SK-N-SH (cell line): ENCODE data around the gene DUSP28. TPM values are rescaled to one million over a fixed set of nuclear protein-coding genes. Genes with fewer than 3 reads are reported as not detected.

Experiments used
- CTCF ChIA-PET: fragments of 300-600, 350-600 bp; formaldehyde crosslinking; extraction: SDS; loops from one replicate; lab custom pipeline; 2021; lab: Yijun Ruan, JAX
- POLR2A ChIA-PET: fragments of 350-600 bp; sonication (Branson Sonifier 250); formaldehyde crosslinking; extraction: SDS; loops from one replicate; lab custom pipeline; 2020; ENCODE audit warnings: antibody characterized with exemption, inconsistent platforms; lab: Yijun Ruan, JAX
- DNase-seq: peaks from one replicate; pipeline ENCODE4 v3.0.0; 2012
- H2AFZ ChIP-seq: fragments of 200-600 bp; sonication (generic); 2 replicates; pipeline ENCODE4 v1.8.1; 2016; ENCODE audit warnings: antibody characterized with exemption, mild to moderate bottlenecking, low read depth
- H3F3A ChIP-seq: fragments of 200-600 bp; sonication (generic); replicated peaks from 2 replicates; pipeline ENCODE3; 2016; ENCODE audit warnings: antibody characterized with exemption, mild to moderate bottlenecking; ENCODE audit not compliant: insufficient read depth
- H3K27ac ChIP-seq, 2 experiments: fragments of 200-500 bp in 1 of 2; fragments of 200-600 bp in 1 of 2; sonication (Bioruptor generic) in 1 of 2; sonication (generic), shearing (Covaris generic) in 1 of 2; 2 replicates each; pipeline versions ENCODE4 v1.5.1 to v1.6.1; 2014 to 2016; ENCODE audit warnings: low read depth in 2 of 2, inconsistent platforms in 1 of 2, low read length in 1 of 2, mild to moderate bottlenecking in 1 of 2, mixed read lengths in 1 of 2
- H3K27me3 ChIP-seq: fragments of 200-600 bp; sonication (generic), shearing (Covaris generic); 2 replicates; pipeline ENCODE4 v1.6.1; 2016; ENCODE audit warnings: mixed run types; ENCODE audit not compliant: insufficient read depth
- H3K36me3 ChIP-seq, 2 experiments: fragments of 200-500 bp in 1 of 2; fragments of 200-600 bp in 1 of 2; sonication (Bioruptor generic) in 1 of 2; sonication (generic) in 1 of 2; replicated peaks in 1 of 2; 2 replicates each; pipeline versions ENCODE3 to v1.5.1; 2014 to 2016; ENCODE audit warnings: low read length in 1 of 2, mild to moderate bottlenecking in 1 of 2; ENCODE audit not compliant: insufficient read depth in 2 of 2, control insufficient read depth in 1 of 2
- H3K4me1 ChIP-seq, 2 experiments: fragments of 200-500 bp in 1 of 2; fragments of 200-600 bp in 1 of 2; sonication (Bioruptor generic) in 1 of 2; sonication (generic), shearing (Covaris generic) in 1 of 2; 2 replicates each; pipeline versions ENCODE4 v1.5.1 to v1.6.1; 2014 to 2016; ENCODE audit warnings: low read depth in 1 of 2, low read length in 1 of 2, mixed run types in 1 of 2; ENCODE audit not compliant: insufficient read depth in 2 of 2, control insufficient read depth in 1 of 2
- H3K4me2 ChIP-seq: fragments of 200-600 bp; sonication (generic), shearing (Covaris generic); 2 replicates; pipeline ENCODE4 v1.6.1; 2017; ENCODE audit warnings: mixed run types
- H3K4me3 ChIP-seq, 2 experiments: fragments of 200-500 bp in 1 of 2; fragments of 200-600 bp in 1 of 2; sonication (Bioruptor generic) in 1 of 2; sonication (generic), shearing (Covaris generic) in 1 of 2; 2 replicates each; pipeline versions ENCODE4 v1.5.1 to v1.8.1; 2014 to 2016; ENCODE audit warnings: low read depth in 2 of 2, inconsistent platforms in 1 of 2, low read length in 1 of 2, mild to moderate bottlenecking in 1 of 2, mixed read lengths in 1 of 2, moderate library complexity in 1 of 2
- H3K79me2 ChIP-seq: fragments of 200-600 bp; sonication (generic); 2 replicates; pipeline ENCODE4 v1.8.1; 2017; ENCODE audit warnings: mild to moderate bottlenecking; ENCODE audit not compliant: insufficient read depth
- H3K9ac ChIP-seq: fragments of 200-600 bp; sonication (generic); 2 replicates; pipeline ENCODE4 v1.6.1; 2017; ENCODE audit warnings: mixed run types
- H3K9me2 ChIP-seq: fragments of 200-600 bp; sonication (generic); 2 replicates; pipeline ENCODE4 v1.6.1; 2017; ENCODE audit warnings: mixed run types
- H3K9me3 ChIP-seq: fragments of 200-600 bp; sonication (generic); 2 replicates; pipeline ENCODE4 v1.6.1; 2017; ENCODE audit warnings: mixed run types, mild to moderate bottlenecking, moderate library complexity
- H4K20me1 ChIP-seq: fragments of 200-600 bp; sonication (generic); 2 replicates; pipeline ENCODE4 v1.6.1; 2017; ENCODE audit warnings: mild to moderate bottlenecking, mixed run types; ENCODE audit not compliant: insufficient read depth
- EZH2phosphoT487 ChIP-seq: fragments of 200-600 bp; sonication (generic); IDR thresholded peaks from 2 replicates; pipeline ENCODE4 v1.6.1; 2017; ENCODE audit warnings: low read depth, mixed run types, mild to moderate bottlenecking, antibody characterized with exemption, moderate library complexity, borderline replicate concordance
- FOSL2 ChIP-seq: IDR thresholded peaks from 2 replicates; pipeline ENCODE4 v1.4.0; 2012; ENCODE audit warnings: low read depth, mild to moderate bottlenecking, moderate library complexity, borderline replicate concordance
- FOXJ3 ChIP-seq: sonication (generic); formaldehyde crosslinking; IDR thresholded peaks from 2 replicates; pipeline ENCODE4 v1.5.1; 2020; ENCODE audit warnings: mild to moderate bottlenecking, missing genetic modification reagents
- GATA2 ChIP-seq: sonication (generic); formaldehyde crosslinking; IDR thresholded peaks from 2 replicates; pipeline ENCODE4 v1.5.0; 2020; ENCODE audit warnings: mild to moderate bottlenecking, missing genetic modification reagents
- MXI1 ChIP-seq: IDR thresholded peaks from 2 replicates; pipeline ENCODE4 v1.6.1; 2012; ENCODE audit warnings: mild to moderate bottlenecking, low read depth, low read length, improper control_type of control experiment
- NFIC ChIP-seq: IDR thresholded peaks from 2 replicates; pipeline ENCODE4 v1.4.0; 2012; ENCODE audit warnings: borderline replicate concordance
- POLR2AphosphoS5 ChIP-seq: IDR thresholded peaks from 2 replicates; pipeline ENCODE4 v1.6.1; 2012; ENCODE audit warnings: low read depth, low read length
- RAD21 ChIP-seq: IDR thresholded peaks from 2 replicates; pipeline ENCODE4 v1.6.1; 2012; ENCODE audit warnings: mild to moderate bottlenecking, low read length
- RFX5 ChIP-seq: IDR thresholded peaks from 2 replicates; pipeline ENCODE4 v1.6.1; 2012; ENCODE audit warnings: mild to moderate bottlenecking, improper control_type of control experiment, low read length
- TCF12 ChIP-seq: IDR thresholded peaks from 2 replicates; pipeline ENCODE4 v1.4.0; 2012
- USF1 ChIP-seq: IDR thresholded peaks from 2 replicates; pipeline ENCODE4 v1.4.0; 2012; ENCODE audit warnings: low read depth, borderline replicate concordance
- USF2 ChIP-seq: fragments of 150-350 bp; IDR thresholded peaks from 2 replicates; pipeline ENCODE4 v1.6.1; 2017; ENCODE audit warnings: antibody characterized with exemption, low read length, low read depth, borderline replicate concordance
- YY1 ChIP-seq: IDR thresholded peaks from 2 replicates; pipeline ENCODE4 v1.4.0; 2012; ENCODE audit warnings: low read depth, mild to moderate bottlenecking
- WGBS: methylation state at CpG from one replicate; pipeline ENCODE4 v1.1.6; 2017; ENCODE audit warnings: low lambda C conversion rate; 5-methylcytosine and 5-hydroxymethylcytosine counted together
- polyA plus RNA-seq, 3 experiments: library from polyadenylated mRNA; depleted of rRNA; stranded (reverse); fragments of >200 nt; gene quantifications; 2 replicates each; pipeline ENCODE4 v1.2.3, GENCODE V29; 2012
- TF ChIP-seq, protein P1 (sequence below): IDR thresholded peaks from 2 replicates; pipeline ENCODE4; 2012
- TF ChIP-seq, protein P2 (sequence below): IDR thresholded peaks from 2 replicates; pipeline ENCODE4 v1.6.1; 2012; ENCODE audit warnings: mild to moderate bottlenecking, low read depth, low read length, moderate library complexity

The DUSP28 gene
- polyA plus RNA-seq, 1 of the 3 experiments (the other 2 are of a cell fraction), result 4.1 TPM

- Histone ChIP-seq H3K27me3 (no peaks in the 10 kb centered on the region), H3K9me2 (no peaks in the 10 kb centered on the region), H3K9ac (peak overlapping the region; percentile 93), H3K4me3 (peak overlapping the region; percentile 96 to 100), H3K4me2 (peak overlapping the region; percentile 95), H3K9me3 (no peaks in the 10 kb centered on the region), H3K36me3 (peaks cover 8 to 22% of the 10 kb centered on the region in 2 experiments), H4K20me1 (peaks cover 24% of the 10 kb centered on the region), H3F3A (no peaks in the 10 kb centered on the region), H3K27ac (peak overlapping the region; percentile 82 to 94; a peak in 3 of 4 replicates), H2AFZ (0 out of 2 replicates have a peak overlapping the region, but pooled peaks have one; percentile 63), H3K79me2 (peaks cover 90% of the 10 kb centered on the region), H3K4me1 (peaks cover 17 to 28% of the 10 kb centered on the region in 2 experiments; a peak in 3 of 4 replicates)
- TF ChIP-seq, protein P1, sequence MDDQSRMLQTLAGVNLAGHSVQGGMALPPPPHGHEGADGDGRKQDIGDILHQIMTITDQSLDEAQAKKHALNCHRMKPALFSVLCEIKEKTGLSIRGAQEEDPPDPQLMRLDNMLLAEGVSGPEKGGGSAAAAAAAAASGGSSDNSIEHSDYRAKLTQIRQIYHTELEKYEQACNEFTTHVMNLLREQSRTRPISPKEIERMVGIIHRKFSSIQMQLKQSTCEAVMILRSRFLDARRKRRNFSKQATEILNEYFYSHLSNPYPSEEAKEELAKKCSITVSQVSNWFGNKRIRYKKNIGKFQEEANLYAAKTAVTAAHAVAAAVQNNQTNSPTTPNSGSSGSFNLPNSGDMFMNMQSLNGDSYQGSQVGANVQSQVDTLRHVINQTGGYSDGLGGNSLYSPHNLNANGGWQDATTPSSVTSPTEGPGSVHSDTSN, result no peak
- TF ChIP-seq USF1 (no peak), RFX5 (no peak), MXI1 (no peak), RAD21 (no peak), USF2 (no peak), GATA2 (CRISPR knock-in tag) (no peak), FOSL2 (no peak), NFIC (no peak), EZH2phosphoT487 (no peak), TCF12 (no peak), YY1 (no peak), POLR2AphosphoS5 (no peak), FOXJ3 (CRISPR knock-in tag) (no peak)
- TF ChIP-seq, protein P2, sequence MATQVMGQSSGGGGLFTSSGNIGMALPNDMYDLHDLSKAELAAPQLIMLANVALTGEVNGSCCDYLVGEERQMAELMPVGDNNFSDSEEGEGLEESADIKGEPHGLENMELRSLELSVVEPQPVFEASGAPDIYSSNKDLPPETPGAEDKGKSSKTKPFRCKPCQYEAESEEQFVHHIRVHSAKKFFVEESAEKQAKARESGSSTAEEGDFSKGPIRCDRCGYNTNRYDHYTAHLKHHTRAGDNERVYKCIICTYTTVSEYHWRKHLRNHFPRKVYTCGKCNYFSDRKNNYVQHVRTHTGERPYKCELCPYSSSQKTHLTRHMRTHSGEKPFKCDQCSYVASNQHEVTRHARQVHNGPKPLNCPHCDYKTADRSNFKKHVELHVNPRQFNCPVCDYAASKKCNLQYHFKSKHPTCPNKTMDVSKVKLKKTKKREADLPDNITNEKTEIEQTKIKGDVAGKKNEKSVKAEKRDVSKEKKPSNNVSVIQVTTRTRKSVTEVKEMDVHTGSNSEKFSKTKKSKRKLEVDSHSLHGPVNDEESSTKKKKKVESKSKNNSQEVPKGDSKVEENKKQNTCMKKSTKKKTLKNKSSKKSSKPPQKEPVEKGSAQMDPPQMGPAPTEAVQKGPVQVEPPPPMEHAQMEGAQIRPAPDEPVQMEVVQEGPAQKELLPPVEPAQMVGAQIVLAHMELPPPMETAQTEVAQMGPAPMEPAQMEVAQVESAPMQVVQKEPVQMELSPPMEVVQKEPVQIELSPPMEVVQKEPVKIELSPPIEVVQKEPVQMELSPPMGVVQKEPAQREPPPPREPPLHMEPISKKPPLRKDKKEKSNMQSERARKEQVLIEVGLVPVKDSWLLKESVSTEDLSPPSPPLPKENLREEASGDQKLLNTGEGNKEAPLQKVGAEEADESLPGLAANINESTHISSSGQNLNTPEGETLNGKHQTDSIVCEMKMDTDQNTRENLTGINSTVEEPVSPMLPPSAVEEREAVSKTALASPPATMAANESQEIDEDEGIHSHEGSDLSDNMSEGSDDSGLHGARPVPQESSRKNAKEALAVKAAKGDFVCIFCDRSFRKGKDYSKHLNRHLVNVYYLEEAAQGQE, result no peak
- peak; percentile 30 for DNase-seq
- POLR2A ChIA-PET, result interaction anchor here (0.9 to 3.2 kb wide), 6 partner anchors 12 to 255 kb away, joined by 4 to 25 read pairs (median 12); partner anchors contain the start of genes DUSP28 and RNPEPL1
- CTCF ChIA-PET, result interaction anchor here (0.7 to 5.7 kb wide), 9 partner anchors 12 to 565 kb away, joined by 3 to 31 read pairs (median 3); partner anchors contain the start of gene RNPEPL1
- under 1% methylated on average over 15 of the region's 20 CpGs for WGBS
These were observed 25.6 kb downstream of the DUSP28 start for GRCh38 chr2:240585681-240586197.
